Measurements from ENCODE around the gene OPCML. TPM values are rescaled to one million over a fixed set of nuclear protein-coding genes. Genes with fewer than 3 reads are reported as not detected.

The OPCML gene
- total and polyA plus RNA-seq, 2 experiments from 2014 or later = 1.2 to 4.4 TPM

- DNase-seq (ENCODE audit: low spot score) = no peak
- no peaks in the 10 kb centered on the region for H3K4me1 Mint-ChIP-seq
- no peak overlapping the region for H3K4me2 ChIP-seq
- H3K27me3 Mint-ChIP-seq (ENCODE audit: insufficient read depth, low read depth, poor library complexity) = peaks cover 2% of the 10 kb centered on the region
- H3K4me1 ChIP-seq (ENCODE audit: insufficient read depth) = no peaks in the 10 kb centered on the region
- no peak overlapping the region for H3K4me3 Mint-ChIP-seq
- TF ChIP-seq ZNF114 (CRISPR knock-in tag; IDR thresholded peaks at IDR 0.05) (no peak), ETS1 (IDR thresholded peaks at IDR 0.05) (no peak)
- H3K27ac ChIP-seq (ENCODE audit: low read depth) = no peak overlapping the region
- H3K36me3 ChIP-seq (ENCODE audit: insufficient read depth) = no peaks in the 10 kb centered on the region
- H3K9me2 ChIP-seq (ENCODE audit: insufficient read depth) = peaks cover 13% of the 10 kb centered on the region
- no peaks in the 10 kb centered on the region for H3K79me2 ChIP-seq (replicated peaks; ENCODE audit: insufficient read depth)
- H2AFZ ChIP-seq = no peak overlapping the region
- no peak overlapping the region for H3K27ac Mint-ChIP-seq
- H3F3A ChIP-seq (replicated peaks; ENCODE audit: low read depth) = no peaks in the 10 kb centered on the region
- no peak for ATAC-seq
- no peaks in the 10 kb centered on the region for H3K36me3 Mint-ChIP-seq (ENCODE audit: low read depth)
- no peak overlapping the region for H3K4me3 ChIP-seq
- H3K9me3 Mint-ChIP-seq = no peaks in the 10 kb centered on the region
- H3K27me3 ChIP-seq (ENCODE audit: insufficient read depth) = no peaks in the 10 kb centered on the region
- H4K20me1 ChIP-seq (replicated peaks; ENCODE audit: insufficient read depth) = no peaks in the 10 kb centered on the region; the same call in 1 of the 2 replicates
Measured at GRCh38 chr11:132539590-132540368, 992.5 kb downstream of the OPCML start.

DNA sequence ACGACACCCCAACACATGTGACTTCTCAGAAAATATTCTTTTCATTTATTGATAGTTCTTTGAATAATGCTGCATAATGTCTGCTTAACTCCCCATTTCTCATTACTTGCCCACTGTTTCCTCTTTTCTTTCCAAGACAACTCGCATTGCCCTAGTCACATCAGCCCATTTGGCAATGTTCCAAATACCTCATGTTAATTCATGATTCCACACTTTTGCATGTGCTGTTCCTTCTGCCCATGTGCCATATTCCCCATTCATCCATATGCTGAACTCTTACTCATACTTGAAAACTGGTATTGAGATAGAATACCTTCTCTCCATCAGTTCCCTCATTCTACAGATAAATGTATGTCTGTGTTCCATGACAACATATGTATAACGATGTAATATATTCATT is 993.7 kb downstream of the OPCML start:
- ATAC-seq = no peak
- TF ChIP-seq, protein P1, sequence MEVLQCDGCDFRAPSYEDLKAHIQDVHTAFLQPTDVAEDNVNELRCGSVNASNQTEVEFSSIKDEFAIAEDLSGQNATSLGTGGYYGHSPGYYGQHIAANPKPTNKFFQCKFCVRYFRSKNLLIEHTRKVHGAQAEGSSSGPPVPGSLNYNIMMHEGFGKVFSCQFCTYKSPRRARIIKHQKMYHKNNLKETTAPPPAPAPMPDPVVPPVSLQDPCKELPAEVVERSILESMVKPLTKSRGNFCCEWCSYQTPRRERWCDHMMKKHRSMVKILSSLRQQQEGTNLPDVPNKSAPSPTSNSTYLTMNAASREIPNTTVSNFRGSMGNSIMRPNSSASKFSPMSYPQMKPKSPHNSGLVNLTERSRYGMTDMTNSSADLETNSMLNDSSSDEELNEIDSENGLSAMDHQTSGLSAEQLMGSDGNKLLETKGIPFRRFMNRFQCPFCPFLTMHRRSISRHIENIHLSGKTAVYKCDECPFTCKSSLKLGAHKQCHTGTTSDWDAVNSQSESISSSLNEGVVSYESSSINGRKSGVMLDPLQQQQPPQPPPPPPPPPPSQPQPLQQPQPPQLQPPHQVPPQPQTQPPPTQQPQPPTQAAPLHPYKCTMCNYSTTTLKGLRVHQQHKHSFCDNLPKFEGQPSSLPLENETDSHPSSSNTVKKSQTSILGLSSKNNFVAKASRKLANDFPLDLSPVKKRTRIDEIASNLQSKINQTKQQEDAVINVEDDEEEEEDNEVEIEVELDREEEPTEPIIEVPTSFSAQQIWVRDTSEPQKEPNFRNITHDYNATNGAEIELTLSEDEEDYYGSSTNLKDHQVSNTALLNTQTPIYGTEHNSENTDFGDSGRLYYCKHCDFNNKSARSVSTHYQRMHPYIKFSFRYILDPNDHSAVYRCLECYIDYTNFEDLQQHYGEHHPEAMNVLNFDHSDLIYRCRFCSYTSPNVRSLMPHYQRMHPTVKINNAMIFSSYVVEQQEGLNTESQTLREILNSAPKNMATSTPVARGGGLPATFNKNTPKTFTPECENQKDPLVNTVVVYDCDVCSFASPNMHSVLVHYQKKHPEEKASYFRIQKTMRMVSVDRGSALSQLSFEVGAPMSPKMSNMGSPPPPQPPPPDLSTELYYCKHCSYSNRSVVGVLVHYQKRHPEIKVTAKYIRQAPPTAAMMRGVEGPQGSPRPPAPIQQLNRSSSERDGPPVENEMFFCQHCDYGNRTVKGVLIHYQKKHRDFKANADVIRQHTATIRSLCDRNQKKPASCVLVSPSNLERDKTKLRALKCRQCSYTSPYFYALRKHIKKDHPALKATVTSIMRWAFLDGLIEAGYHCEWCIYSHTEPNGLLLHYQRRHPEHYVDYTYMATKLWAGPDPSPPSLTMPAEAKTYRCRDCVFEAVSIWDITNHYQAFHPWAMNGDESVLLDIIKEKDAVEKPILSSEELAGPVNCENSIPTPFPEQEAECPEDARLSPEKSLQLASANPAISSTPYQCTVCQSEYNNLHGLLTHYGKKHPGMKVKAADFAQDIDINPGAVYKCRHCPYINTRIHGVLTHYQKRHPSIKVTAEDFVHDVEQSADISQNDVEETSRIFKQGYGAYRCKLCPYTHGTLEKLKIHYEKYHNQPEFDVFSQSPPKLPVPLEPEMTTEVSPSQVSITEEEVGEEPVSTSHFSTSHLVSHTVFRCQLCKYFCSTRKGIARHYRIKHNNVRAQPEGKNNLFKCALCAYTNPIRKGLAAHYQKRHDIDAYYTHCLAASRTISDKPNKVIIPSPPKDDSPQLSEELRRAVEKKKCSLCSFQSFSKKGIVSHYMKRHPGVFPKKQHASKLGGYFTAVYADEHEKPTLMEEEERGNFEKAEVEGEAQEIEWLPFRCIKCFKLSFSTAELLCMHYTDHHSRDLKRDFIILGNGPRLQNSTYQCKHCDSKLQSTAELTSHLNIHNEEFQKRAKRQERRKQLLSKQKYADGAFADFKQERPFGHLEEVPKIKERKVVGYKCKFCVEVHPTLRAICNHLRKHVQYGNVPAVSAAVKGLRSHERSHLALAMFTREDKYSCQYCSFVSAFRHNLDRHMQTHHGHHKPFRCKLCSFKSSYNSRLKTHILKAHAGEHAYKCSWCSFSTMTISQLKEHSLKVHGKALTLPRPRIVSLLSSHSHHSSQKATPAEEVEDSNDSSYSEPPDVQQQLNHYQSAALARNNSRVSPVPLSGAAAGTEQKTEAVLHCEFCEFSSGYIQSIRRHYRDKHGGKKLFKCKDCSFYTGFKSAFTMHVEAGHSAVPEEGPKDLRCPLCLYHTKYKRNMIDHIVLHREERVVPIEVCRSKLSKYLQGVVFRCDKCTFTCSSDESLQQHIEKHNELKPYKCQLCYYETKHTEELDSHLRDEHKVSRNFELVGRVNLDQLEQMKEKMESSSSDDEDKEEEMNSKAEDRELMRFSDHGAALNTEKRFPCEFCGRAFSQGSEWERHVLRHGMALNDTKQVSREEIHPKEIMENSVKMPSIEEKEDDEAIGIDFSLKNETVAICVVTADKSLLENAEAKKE (CRISPR knock-in tag; IDR thresholded peaks at IDR 0.05) = no peak
- no peak for TF ChIP-seq ZNF114 (CRISPR knock-in tag; IDR thresholded peaks at IDR 0.05)
- no peak for TF ChIP-seq ZNF331 (CRISPR knock-in tag; IDR thresholded peaks at IDR 0.05; ENCODE audit: low read depth)
- no peak for TF ChIP-seq POLR2AphosphoS5 (IDR thresholded peaks at IDR 0.05; ENCODE audit: low read depth)
- TF ChIP-seq ETS1 (IDR thresholded peaks at IDR 0.05) = no peak
- TF ChIP-seq NANOG (IDR thresholded peaks at IDR 0.05; ENCODE audit: borderline replicate concordance) = no peak
- TF ChIP-seq EZH2 (IDR thresholded peaks at IDR 0.05; ENCODE audit: low read depth, unreplicated experiment) = no peak
- no peak for TF ChIP-seq CREB1 (CRISPR knock-in tag; IDR thresholded peaks at IDR 0.05; ENCODE audit: low read depth)
- no peak for TF ChIP-seq EZH2phosphoT487 (IDR thresholded peaks at IDR 0.05; ENCODE audit: unreplicated experiment)
- no peak for TF ChIP-seq STAT1 (IDR thresholded peaks at IDR 0.05; ENCODE audit: unreplicated experiment)

More for the DNA sequence above, 993.7 kb downstream of the OPCML start:
- H3K79me2 ChIP-seq (replicated peaks; ENCODE audit: insufficient read depth) = no peaks in the 10 kb centered on the region
- no peaks in the 10 kb centered on the region for H3K27me3 ChIP-seq (ENCODE audit: insufficient read depth)
- peaks cover 13% of the 10 kb centered on the region for H3K9me2 ChIP-seq (ENCODE audit: insufficient read depth)
- H3K4me1 ChIP-seq (ENCODE audit: insufficient read depth) = no peaks in the 10 kb centered on the region
- Mint-ChIP-seq H3K27me3 (ENCODE audit: insufficient read depth, low read depth, poor library complexity) (peaks cover 2% of the 10 kb centered on the region), H3K4me3 (no peak overlapping the region), H3K9me3 (no peaks in the 10 kb centered on the region), H3K36me3 (ENCODE audit: low read depth) (no peaks in the 10 kb centered on the region), H3K4me1 (no peaks in the 10 kb centered on the region), H3K27ac (no peak overlapping the region)
- H3K27ac ChIP-seq (ENCODE audit: low read depth) = no peak overlapping the region
- H4K20me1 ChIP-seq (replicated peaks; ENCODE audit: insufficient read depth) = no peaks in the 10 kb centered on the region; the same call in 1 of the 2 replicates
- H3K4me3 ChIP-seq = no peak overlapping the region
- no peak for DNase-seq (ENCODE audit: low spot score)
- H3K36me3 ChIP-seq (ENCODE audit: insufficient read depth) = no peaks in the 10 kb centered on the region
- H3K4me2 ChIP-seq = no peak overlapping the region
- no peak overlapping the region for H2AFZ ChIP-seq
- H3F3A ChIP-seq (replicated peaks; ENCODE audit: low read depth) = no peaks in the 10 kb centered on the region

All from GM23338 (cell line).